HepG2 (cell line): ENCODE measurements around the gene FBRSL1. TPM values are rescaled to one million over a fixed set of nuclear protein-coding genes. Genes with fewer than 3 reads are reported as not detected.
A peak's percentile ranks its signal among the peaks of the same experiment; 100 is the strongest.

Experiments used
- AKNA ChIP-seq: sonication (generic); formaldehyde crosslinking; IDR thresholded peaks from 2 replicates; pipeline ENCODE4 v1.4.0; 2020; ENCODE audit warnings: missing genetic modification reagents, borderline replicate concordance
- FLYWCH1 ChIP-seq: sonication (generic); formaldehyde crosslinking; IDR thresholded peaks from 2 replicates; pipeline ENCODE4 v1.8.1; 2023; ENCODE audit warnings: mild to moderate bottlenecking, missing genetic modification reagents
- GATAD1 ChIP-seq: IDR thresholded peaks from 2 replicates; pipeline ENCODE4 v1.6.1; 2016; ENCODE audit warnings: missing genetic modification reagents, missing compliant biosample characterization
- HDAC6 ChIP-seq: fragments of 200-600 bp; sonication (generic); IDR thresholded peaks from 2 replicates; pipeline ENCODE4 v1.7.0; 2017; ENCODE audit warnings: mild to moderate bottlenecking, antibody characterized with exemption, low read length, low read depth
- KDM5B ChIP-seq: sonication (generic); formaldehyde crosslinking; IDR thresholded peaks from 2 replicates; pipeline ENCODE4 v1.4.0; 2020; ENCODE audit warnings: missing genetic modification reagents, mild to moderate bottlenecking, borderline replicate concordance
- SIN3A ChIP-seq: IDR thresholded peaks from 2 replicates; pipeline ENCODE4 v1.6.1; 2011; ENCODE audit warnings: low read depth, mild to moderate bottlenecking, control low read depth, low read length, borderline replicate concordance
- ZBTB40 ChIP-seq, 2 experiments: fragments of 450-650 bp in 1 of 2; sonication (generic) in 1 of 2; formaldehyde crosslinking in 1 of 2; IDR thresholded peaks; 2 replicates each; pipeline versions ENCODE4 v1.6.1 to v1.8.0; 2016 to 2022; ENCODE audit warnings: antibody characterized with exemption in 1 of 2, mild to moderate bottlenecking in 1 of 2, missing genetic modification reagents in 1 of 2
- ZBTB44 ChIP-seq: sonication (generic); formaldehyde crosslinking; IDR thresholded peaks from 2 replicates; pipeline ENCODE4 v1.4.0; 2020; ENCODE audit warnings: missing genetic modification reagents
- ZBTB7A ChIP-seq: sonication (generic); formaldehyde crosslinking; IDR thresholded peaks from 2 replicates; pipeline ENCODE4 v1.8.0; 2022; ENCODE audit warnings: mild to moderate bottlenecking, missing genetic modification reagents
- ZNF264 ChIP-seq: sonication (generic); formaldehyde crosslinking; IDR thresholded peaks from 2 replicates; pipeline ENCODE4 v1.4.0; 2020; ENCODE audit warnings: missing genetic modification reagents
- polyA plus RNA-seq, 8 experiments: library from polyadenylated mRNA; depleted of rRNA in 3 of 8; stranded (reverse) in 7 of 8; unstranded in 1 of 8; fragments of >200 nt; fragmentation: Illumina TruSeq in 4 of 8; extraction: Trizol in 4 of 8; gene quantifications; 2 replicates each; pipeline versions ENCODE4 v1.2.1 to v1.2.3, GENCODE V29; 2011 to 2016; ENCODE audit warnings: low read depth in 4 of 8, missing spikeins in 1 of 8, mixed read lengths in 1 of 8; ENCODE audit not compliant: insufficient read depth in 1 of 8
- total RNA-seq, 5 experiments: library from RNA; depleted of rRNA; stranded (reverse); fragments of >200 nt; fragmentation: Illumina TruSeq; extraction: Trizol; gene quantifications; 2 replicates each; pipeline ENCODE4 v1.2.3, GENCODE V29; 2016; ENCODE audit warnings: low read depth in 1 of 5

The FBRSL1 gene
- total and polyA plus RNA-seq, 2 of the 13 experiments (the other 11 are each of a cell fraction or from before 2014, with no cell fraction given): 3.6 to 7.9 TPM

GRCh38 chr12:132491138-132491663, 1.2 kb downstream of the FBRSL1 start (continued):
- TF ChIP-seq ZBTB40 (IDR thresholded peaks at IDR 0.05) (no peak), ZBTB40 (CRISPR knock-in tag; IDR thresholded peaks at IDR 0.05) (no peak), HDAC6 (no peak), AKNA (CRISPR knock-in tag) (no peak), GATAD1 (CRISPR knock-in tag) (0 out of 2 replicates have a peak, but pooled peaks have one; percentile 4), SIN3A (no peak), FLYWCH1 (CRISPR knock-in tag) (no peak), ZBTB44 (CRISPR knock-in tag) (no peak), KDM5B (CRISPR knock-in tag) (peak; percentile 38; the same call in 1 of the 2 replicates), ZBTB7A (0 out of 2 replicates have a peak, but pooled peaks have one; percentile 20), ZNF264 (CRISPR knock-in tag) (no peak)
